Measurements from ENCODE around the gene EFL1. TPM values are rescaled to one million over a fixed set of nuclear protein-coding genes. Genes with fewer than 3 reads are reported as not detected.
"Not testable (repeated sequence)": the region's sequence is repeated elsewhere in the genome, so short reads cannot be mapped to it uniquely, and the experiment has no call there.

Gene EFL1
- total and polyA plus RNA-seq, 2 of the 4 experiments (the other 2 are of a cell fraction): 10.1 to 24.6 TPM

- peaks cover 20% of the 10 kb centered on the region for H3K27me3 ChIP-seq (ENCODE audit: control insufficient read depth, insufficient read depth, low read length)
- no peak overlapping the region for H3K56ac ChIP-seq (ENCODE audit: extremely low read depth, insufficient read depth, low read length)
- no peak overlapping the region for H2BK20ac ChIP-seq (ENCODE audit: low read depth, low read length)
- TF ChIP-seq CEBPB (IDR thresholded peaks at IDR 0.05; ENCODE audit: low read depth, low read length) (no peak), RAD21 (IDR thresholded peaks at IDR 0.05; ENCODE audit: low read length) (no peak), RCOR1 (IDR thresholded peaks at IDR 0.05; ENCODE audit: insufficient replicate concordance, low read length) (no peak), RFX5 (IDR thresholded peaks at IDR 0.05; ENCODE audit: low read depth, low read length) (no peak), USF2 (IDR thresholded peaks at IDR 0.05; ENCODE audit: low read depth, low read length) (no peak), NFE2L2 (IDR thresholded peaks at IDR 0.05; ENCODE audit: low read depth, low read length) (no peak), BHLHE40 (IDR thresholded peaks at IDR 0.05; ENCODE audit: low read depth, low read length) (no peak), MAZ (IDR thresholded peaks at IDR 0.05; ENCODE audit: borderline replicate concordance, low read depth, low read length) (no peak), MXI1 (IDR thresholded peaks at IDR 0.05; ENCODE audit: borderline replicate concordance, low read depth, low read length) (no peak), CHD1 (IDR thresholded peaks at IDR 0.05; ENCODE audit: low read depth, low read length) (no peak)
- no peak overlapping the region for H3K14ac ChIP-seq (replicated peaks; ENCODE audit: low read depth, low read length)
- no peaks in the 10 kb centered on the region for H3K4me1 ChIP-seq (ENCODE audit: control insufficient read depth, insufficient read depth, low read length)
- H3K27ac ChIP-seq (ENCODE audit: insufficient read depth, low read length): no peak overlapping the region
- H3K79me1 ChIP-seq (ENCODE audit: low read depth in 1 of 2, low read length in 2 of 2): no peaks in the 10 kb centered on the region
- ATAC-seq (ENCODE audit: low read depth) (no peak), DNase-seq (no peak)
- no peak overlapping the region for H3K4me3 ChIP-seq (ENCODE audit: insufficient read depth, low read depth, low read length)
- H2AK9ac ChIP-seq (replicated peaks; ENCODE audit: low read depth, low read length, poor library complexity): peak overlapping the region; percentile 28
- H3K9me3 ChIP-seq (ENCODE audit: control insufficient read depth, insufficient read depth, low read length): no peaks in the 10 kb centered on the region
- no peak overlapping the region for H3K4ac ChIP-seq (ENCODE audit: low read depth, low read length)
- no peak overlapping the region for H2BK15ac ChIP-seq (ENCODE audit: low read depth, low read length)
- intact Hi-C loops (cut with micrococcal nuclease) (no loop called here), dilution Hi-C loops (cut with HindIII; ENCODE audit: low sequenced_read_pairs, unreplicated experiment) (no loop called here), in situ Hi-C loops (cut with MboI; ENCODE audit: low sequenced_read_pairs) (no loop called here)
- no peak overlapping the region for H2AK5ac ChIP-seq (ENCODE audit: low read depth, low read length)
- no peak overlapping the region for H4K8ac ChIP-seq (ENCODE audit: low read depth in 2 of 2, low read length in 2 of 2)
- H4K20me1 ChIP-seq (ENCODE audit: insufficient read depth, low read length): no peaks in the 10 kb centered on the region
- no TSS peak for BruUV-seq (replicated peaks)
- H3K9me1 ChIP-seq (ENCODE audit: insufficient read depth, low read length): no peaks in the 10 kb centered on the region; the same call in 1 of the 2 replicates
- H4K5ac ChIP-seq (ENCODE audit: low read depth, low read length): no peak overlapping the region
- no peaks in the 10 kb centered on the region for H3K36me3 ChIP-seq (ENCODE audit: control insufficient read depth, insufficient read depth, low read length)
- H2BK120ac ChIP-seq (ENCODE audit: low read depth, low read length): no peak overlapping the region
- WGBS, 2 experiments (ENCODE audit: extremely low coverage in 2 of 2, insufficient read length in 1 of 2): 70% methylated on average over 2 of the region's 7 CpGs; no CpG with 5 or more reads in 1 of the 2 experiments
- H3K9ac ChIP-seq (ENCODE audit: low read depth, low read length): no peak overlapping the region
- ChIA-PET CTCF (no interaction called here), POLR2A (ENCODE audit: unreplicated experiment) (no interaction called here)
- no peak overlapping the region for H2BK5ac ChIP-seq (ENCODE audit: low read depth, low read length, poor library complexity, severe bottlenecking)
- H3K23ac ChIP-seq (ENCODE audit: low read depth, low read length): no peak overlapping the region
- no peak overlapping the region for H4K91ac ChIP-seq (ENCODE audit: insufficient read depth, low read depth, low read length)
- no peak overlapping the region for H3K18ac ChIP-seq (ENCODE audit: low read depth, low read length)
- H2AFZ ChIP-seq (replicated peaks; ENCODE audit: low read length, poor library complexity): peak overlapping the region; percentile 63
- H3K4me2 ChIP-seq (ENCODE audit: low read depth, low read length): no peak overlapping the region
Observed at GRCh38 chr15:82300883-82301282, 38.3 kb upstream of the EFL1 start.

- H3K9me1 ChIP-seq (ENCODE audit: insufficient read depth, low read length); H3K4me2 ChIP-seq (ENCODE audit: low read depth, low read length); H2BK15ac ChIP-seq (ENCODE audit: low read depth, low read length); CTCF ChIA-PET; H3K36me3 ChIP-seq (ENCODE audit: control insufficient read depth, insufficient read depth, low read length); H3K4me1 ChIP-seq (ENCODE audit: control insufficient read depth, insufficient read depth, low read length); H3K18ac ChIP-seq (ENCODE audit: low read depth, low read length); BruUV-seq (replicated peaks); DNase-seq; H3K23ac ChIP-seq (ENCODE audit: low read depth, low read length); H3K4ac ChIP-seq (ENCODE audit: low read depth, low read length); H3K4me3 ChIP-seq (ENCODE audit: insufficient read depth, low read depth, low read length); intact Hi-C loops (cut with micrococcal nuclease); in situ Hi-C loops (cut with MboI; ENCODE audit: low sequenced_read_pairs); H3K14ac ChIP-seq (replicated peaks; ENCODE audit: low read depth, low read length); H2BK120ac ChIP-seq (ENCODE audit: low read depth, low read length); H2BK5ac ChIP-seq (ENCODE audit: low read depth, low read length, poor library complexity, severe bottlenecking); H4K8ac ChIP-seq (ENCODE audit: low read depth in 2 of 2, low read length in 2 of 2); H4K5ac ChIP-seq (ENCODE audit: low read depth, low read length); H3K9me3 ChIP-seq (ENCODE audit: control insufficient read depth, insufficient read depth, low read length); H3K56ac ChIP-seq (ENCODE audit: extremely low read depth, insufficient read depth, low read length); H3K79me1 ChIP-seq (ENCODE audit: low read depth in 1 of 2, low read length in 2 of 2); H2AFZ ChIP-seq (replicated peaks; ENCODE audit: low read length, poor library complexity); H3K9ac ChIP-seq (ENCODE audit: low read depth, low read length); H2AK9ac ChIP-seq (replicated peaks; ENCODE audit: low read depth, low read length, poor library complexity); H4K20me1 ChIP-seq (ENCODE audit: insufficient read depth, low read length); H4K91ac ChIP-seq (ENCODE audit: insufficient read depth, low read depth, low read length); dilution Hi-C loops (cut with HindIII; ENCODE audit: low sequenced_read_pairs, unreplicated experiment); H2BK20ac ChIP-seq (ENCODE audit: low read depth, low read length); H2AK5ac ChIP-seq (ENCODE audit: low read depth, low read length); POLR2A ChIA-PET (ENCODE audit: unreplicated experiment); H3K27ac ChIP-seq (ENCODE audit: insufficient read depth, low read length): not testable (repeated sequence)
- peak; percentile 79 for ATAC-seq (ENCODE audit: low read depth)
- no CpG with 5 or more reads among the region's 6 CpGs for WGBS, 2 experiments (ENCODE audit: extremely low coverage in 2 of 2, insufficient read length in 1 of 2)
- H3K27me3 ChIP-seq (ENCODE audit: control insufficient read depth, insufficient read depth, low read length): peaks cover 16% of the 10 kb centered on the region
Observed at GRCh38 chr15:82300326-82300725, 37.8 kb upstream of the EFL1 start.
